IMR-90 (cell line): Measurements from ENCODE around the gene RFTN1.

Experiments used
- CEBPB ChIP-seq: IDR thresholded peaks from 2 replicates; pipeline ENCODE4 v1.6.1; 2012; ENCODE audit warnings: low read depth, low read length, improper control_type of control experiment
- CHD1 ChIP-seq: IDR thresholded peaks from 2 replicates; pipeline ENCODE4 v1.6.1; 2012; ENCODE audit warnings: low read depth, low read length, improper control_type of control experiment
- FOS ChIP-seq: fragments of 150-350 bp; IDR thresholded peaks from 2 replicates; pipeline ENCODE4 v1.6.1; 2016; ENCODE audit warnings: low read depth, low read length
- MXI1 ChIP-seq: IDR thresholded peaks from 2 replicates; pipeline ENCODE4 v1.6.1; 2012; ENCODE audit warnings: low read depth, mild to moderate bottlenecking, low read length, moderate library complexity, borderline replicate concordance
- POLR2A ChIP-seq: IDR thresholded peaks from 2 replicates; pipeline ENCODE4 v1.6.1; 2012; ENCODE audit warnings: mild to moderate bottlenecking, low read depth, low read length
- RAD21 ChIP-seq: IDR thresholded peaks from 2 replicates; pipeline ENCODE4 v1.6.1; 2012; ENCODE audit warnings: low read length, improper control_type of control experiment
- RCOR1 ChIP-seq: IDR thresholded peaks from 2 replicates; pipeline ENCODE4 v1.6.1; 2012; ENCODE audit warnings: mild to moderate bottlenecking, low read length, improper control_type of control experiment; ENCODE audit not compliant: insufficient replicate concordance
- SMC3 ChIP-seq: fragments of 150-350 bp; IDR thresholded peaks from 2 replicates; pipeline ENCODE4 v1.6.1; 2016; ENCODE audit warnings: low read depth, mild to moderate bottlenecking, antibody characterized with exemption, low read length, moderate library complexity
- TF ChIP-seq, protein P1 (sequence below): conservative IDR thresholded peaks from 2 replicates; pipeline ENCODE4 v1.5.1; 2012; ENCODE audit warnings: mild to moderate bottlenecking, low read depth, low read length, improper control_type of control experiment

DNA sequence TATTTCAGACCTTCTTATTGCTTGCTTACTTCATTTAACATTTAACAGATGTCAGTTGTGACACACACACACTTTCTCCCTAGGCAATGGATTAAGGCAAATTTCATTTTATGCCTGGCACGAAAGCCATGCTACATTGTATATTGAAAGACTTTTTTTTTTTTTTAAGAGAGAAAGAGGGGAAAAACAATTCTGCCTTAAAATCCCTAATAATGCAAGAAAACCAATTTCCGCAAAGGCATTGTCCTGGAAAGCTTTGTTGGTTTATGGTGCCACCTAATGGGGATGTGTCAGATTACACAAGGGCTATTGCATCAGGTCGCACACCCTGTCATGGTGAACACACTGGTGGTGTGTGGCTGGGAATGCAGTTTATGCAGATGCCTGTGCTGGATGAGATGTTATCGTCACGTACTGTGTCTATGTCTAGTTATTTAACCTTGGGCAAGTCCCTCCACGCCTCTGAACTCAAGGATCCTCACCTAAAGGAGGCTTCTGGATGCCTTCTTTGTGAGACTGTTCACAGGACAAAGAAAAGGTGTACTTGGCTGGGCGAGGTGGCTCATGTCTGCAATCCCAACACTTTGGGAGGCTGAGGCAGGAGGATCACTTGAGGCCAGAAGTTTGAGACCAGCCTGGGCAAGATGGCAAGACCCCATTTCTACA lies 37.3 kb upstream of the RFTN1 start:
- TF ChIP-seq POLR2A (no peak), CHD1 (no peak), SMC3 (peak; percentile 97), FOS (no peak), MXI1 (no peak), RCOR1 (no peak), CEBPB (peak; percentile 98), RAD21 (peak; percentile 98)
- TF ChIP-seq, protein P1, sequence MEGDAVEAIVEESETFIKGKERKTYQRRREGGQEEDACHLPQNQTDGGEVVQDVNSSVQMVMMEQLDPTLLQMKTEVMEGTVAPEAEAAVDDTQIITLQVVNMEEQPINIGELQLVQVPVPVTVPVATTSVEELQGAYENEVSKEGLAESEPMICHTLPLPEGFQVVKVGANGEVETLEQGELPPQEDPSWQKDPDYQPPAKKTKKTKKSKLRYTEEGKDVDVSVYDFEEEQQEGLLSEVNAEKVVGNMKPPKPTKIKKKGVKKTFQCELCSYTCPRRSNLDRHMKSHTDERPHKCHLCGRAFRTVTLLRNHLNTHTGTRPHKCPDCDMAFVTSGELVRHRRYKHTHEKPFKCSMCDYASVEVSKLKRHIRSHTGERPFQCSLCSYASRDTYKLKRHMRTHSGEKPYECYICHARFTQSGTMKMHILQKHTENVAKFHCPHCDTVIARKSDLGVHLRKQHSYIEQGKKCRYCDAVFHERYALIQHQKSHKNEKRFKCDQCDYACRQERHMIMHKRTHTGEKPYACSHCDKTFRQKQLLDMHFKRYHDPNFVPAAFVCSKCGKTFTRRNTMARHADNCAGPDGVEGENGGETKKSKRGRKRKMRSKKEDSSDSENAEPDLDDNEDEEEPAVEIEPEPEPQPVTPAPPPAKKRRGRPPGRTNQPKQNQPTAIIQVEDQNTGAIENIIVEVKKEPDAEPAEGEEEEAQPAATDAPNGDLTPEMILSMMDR: peak; percentile 98
